CD4-positive, alpha-beta T cell treated with Interleukin-17A for 1 hour (primary cell): ENCODE results near the gene OAT.

Source experiments
- DNase-seq: peaks from one replicate; pipeline ENCODE4 v3.0.0-alpha.2; 2020

The OAT gene

DNA sequence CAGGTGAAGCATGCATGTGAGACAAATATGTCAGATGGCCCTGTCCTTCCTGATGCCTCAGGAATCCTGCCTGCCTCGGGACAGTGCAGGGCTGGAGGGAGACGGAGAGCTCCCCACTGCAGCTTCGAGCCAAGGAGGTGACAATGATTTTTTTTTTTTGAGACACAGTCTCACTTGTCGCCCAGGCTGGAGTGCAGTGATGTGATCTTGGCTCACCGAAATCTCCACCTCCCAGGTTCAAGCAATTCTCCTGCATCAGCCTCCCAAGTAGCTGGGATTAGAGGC lies 68.8 kb downstream of the OAT start:
- no peak for DNase-seq

DNA sequence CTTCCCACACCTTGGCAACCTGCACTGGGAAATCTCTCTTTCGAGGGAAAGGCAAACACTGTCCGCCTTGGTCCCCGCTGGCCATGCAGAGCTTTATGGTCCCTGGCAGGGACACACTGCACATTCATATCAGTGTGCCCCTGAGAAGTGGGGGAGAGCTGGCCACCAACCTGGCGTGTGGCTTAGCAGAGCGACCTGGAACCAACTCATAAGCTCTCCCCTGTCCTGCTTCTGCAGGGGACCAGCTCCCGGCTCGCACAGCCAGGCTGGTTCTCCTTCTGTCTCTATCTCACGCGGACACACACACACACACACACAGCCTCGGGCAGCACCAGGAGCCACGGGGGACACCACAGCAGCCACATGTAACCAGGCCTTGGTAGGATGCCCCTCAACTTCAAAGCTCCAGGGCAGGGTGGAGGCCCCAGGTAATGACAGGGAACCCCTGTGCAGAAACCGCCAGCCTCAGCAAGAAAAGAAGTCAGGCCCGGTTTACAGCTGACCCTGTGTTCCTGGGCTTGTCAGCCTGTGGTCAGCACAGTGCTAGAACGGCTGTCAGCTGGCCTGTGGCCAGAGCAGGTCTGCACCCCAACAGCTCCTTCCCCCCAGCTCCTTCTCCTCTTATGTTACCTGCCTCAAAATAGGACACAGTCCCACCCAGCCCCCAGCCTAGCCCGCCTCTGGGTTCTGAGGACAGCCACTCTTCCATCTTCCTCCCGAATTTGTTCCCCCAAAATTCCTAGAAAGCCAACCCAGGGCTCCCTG lies 69.3 kb downstream of the OAT start:
- DNase-seq: no peak

DNA sequence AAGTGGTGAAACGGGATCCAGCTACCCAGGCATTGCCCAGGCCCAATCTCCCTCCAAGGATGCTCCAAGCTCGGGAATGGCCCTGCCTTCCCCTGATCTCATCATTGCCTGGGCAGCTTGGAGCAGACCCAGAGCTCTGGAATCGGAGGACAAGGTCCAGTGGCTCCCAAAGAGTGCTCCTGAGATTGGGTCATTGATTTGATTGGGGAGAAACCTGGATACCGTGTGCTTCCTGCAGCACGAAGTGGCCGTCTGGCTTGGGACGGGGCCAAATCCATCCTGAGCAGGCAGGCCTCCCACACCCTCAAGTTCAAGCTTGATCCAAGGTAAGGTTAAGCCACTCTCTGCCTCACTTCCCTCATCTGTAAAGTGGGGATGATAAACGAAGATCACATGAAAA lies 69.9 kb downstream of the OAT start:
- no peak for DNase-seq

DNA sequence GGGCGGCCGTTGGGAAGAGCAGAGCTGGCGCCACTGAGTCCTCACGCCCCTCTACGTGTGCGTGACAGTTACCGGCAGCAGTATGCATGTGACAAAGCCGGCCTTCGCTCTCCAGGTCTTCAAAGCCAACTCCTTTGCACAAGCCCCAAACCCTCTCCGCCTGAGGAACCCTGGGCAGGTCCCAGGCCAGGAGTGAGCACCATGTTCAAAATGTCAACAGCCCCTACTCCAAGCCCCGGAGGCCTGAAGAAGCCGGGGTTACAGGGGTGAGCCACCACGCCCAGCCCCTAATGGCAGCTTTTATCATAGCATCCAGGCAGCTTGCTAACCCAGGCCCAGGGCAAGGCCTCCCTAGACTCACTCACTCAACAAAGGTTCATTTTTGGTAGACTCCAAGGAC lies 70.8 kb downstream of the OAT start:
- no peak for DNase-seq
